Caco-2 (cell line): ENCODE results near the gene SKAP1. TPM values are rescaled to one million over a fixed set of nuclear protein-coding genes. Genes with fewer than 3 reads are reported as not detected.

Experiments used
- BruUV-seq: library from RNA; stranded (reverse); fragments of 400-500 nt; replicated peaks from 2 replicates; lab custom pipeline; 2021; lab: Mats Ljungman, UMichigan
- CTCF ChIA-PET: fragments of 300-600 bp; sonication (Branson Sonifier 250); formaldehyde crosslinking; loops from one replicate; lab custom pipeline; 2022; ENCODE audit warnings: antibody characterized with exemption; lab: Charles Lee
- POLR2A ChIA-PET: fragments of 300-600 bp; sonication (Branson Sonifier 250); formaldehyde crosslinking; loops from one replicate; lab custom pipeline; 2022; ENCODE audit warnings: antibody characterized with exemption; lab: Charles Lee
- DNase-seq, 2 experiments: peaks; one replicate each; pipeline versions ENCODE4 v3.0.0 to v3.0.0-alpha.2; 2020 to 2022
- H3K27me3 ChIP-seq: replicated peaks from 2 replicates; pipeline ENCODE4 v1.6.0; 2011; ENCODE audit warnings: low read length; ENCODE audit not compliant: control insufficient read depth, insufficient read depth
- H3K36me3 ChIP-seq: 2 replicates; pipeline ENCODE4 v1.5.1; 2011; ENCODE audit warnings: low read length; ENCODE audit not compliant: control insufficient read depth, insufficient read depth
- H3K4me1 ChIP-seq: fragments of 250-450 bp; sonication (Bioruptor Pico); 2 replicates; pipeline ENCODE4 v1.5.1; 2020; ENCODE audit warnings: mild to moderate bottlenecking
- H3K4me3 ChIP-seq: 2 replicates; pipeline ENCODE4 v1.5.1; 2011; ENCODE audit warnings: low read depth, mild to moderate bottlenecking, control low read depth, low read length
- H3K9me3 ChIP-seq: fragments of 250-450 bp; sonication (Bioruptor Pico); 2 replicates; pipeline ENCODE4 v1.5.1; 2020; ENCODE audit warnings: mild to moderate bottlenecking, moderate library complexity
- H3K27ac Mint-ChIP-seq: one replicate; pipeline ENCODE4 v1.8.0; 2022; ENCODE audit warnings: mixed read lengths; ENCODE audit not compliant: unreplicated experiment
- H3K27me3 Mint-ChIP-seq: one replicate; pipeline ENCODE4 v1.8.0; 2022; ENCODE audit warnings: mixed read lengths; ENCODE audit not compliant: insufficient read depth, unreplicated experiment
- H3K36me3 Mint-ChIP-seq: one replicate; pipeline ENCODE4 v1.8.0; 2022; ENCODE audit warnings: mild to moderate bottlenecking, mixed read lengths; ENCODE audit not compliant: insufficient read depth, unreplicated experiment
- H3K4me1 Mint-ChIP-seq: one replicate; pipeline ENCODE4 v1.8.0; 2022; ENCODE audit warnings: low read depth, mixed read lengths; ENCODE audit not compliant: unreplicated experiment
- H3K4me3 Mint-ChIP-seq: one replicate; pipeline ENCODE4 v1.8.0; 2022; ENCODE audit warnings: mild to moderate bottlenecking, moderate library complexity, mixed read lengths; ENCODE audit not compliant: unreplicated experiment
- H3K9me3 Mint-ChIP-seq: one replicate; pipeline ENCODE4 v1.8.0; 2022; ENCODE audit warnings: mixed read lengths; ENCODE audit not compliant: unreplicated experiment
- intact Hi-C: fragments of 100-400 bp; cut with micrococcal nuclease; formaldehyde crosslinking; loops from one replicate; pipeline ENCODE4 v1.10.0; 2022; ENCODE audit not compliant: unreplicated experiment
- total RNA-seq: library from RNA; stranded (reverse); gene quantifications from 2 replicates; pipeline ENCODE4 v1.2.3, GENCODE V29; 2022
- TF ChIP-seq, protein P1 (sequence below), 2 experiments: fragments of 200-600 bp in 1 of 2; IDR thresholded peaks; 1 replicate in 1 of 2; 2 replicates in 1 of 2; pipeline versions ENCODE4 v1.5.1 to v1.8.0; 2011 to 2022; ENCODE audit warnings: antibody characterized with exemption in 1 of 2, control low read depth in 1 of 2, inconsistent platforms in 1 of 2, low read depth in 1 of 2, low read length in 1 of 2, mild to moderate bottlenecking in 1 of 2, moderate library complexity in 1 of 2; ENCODE audit not compliant: insufficient read depth in 1 of 2, severe bottlenecking in 1 of 2, unreplicated experiment in 1 of 2

The SKAP1 gene
- total RNA-seq, 1 experiment from 2014 or later, result 0.70 TPM

DNA sequence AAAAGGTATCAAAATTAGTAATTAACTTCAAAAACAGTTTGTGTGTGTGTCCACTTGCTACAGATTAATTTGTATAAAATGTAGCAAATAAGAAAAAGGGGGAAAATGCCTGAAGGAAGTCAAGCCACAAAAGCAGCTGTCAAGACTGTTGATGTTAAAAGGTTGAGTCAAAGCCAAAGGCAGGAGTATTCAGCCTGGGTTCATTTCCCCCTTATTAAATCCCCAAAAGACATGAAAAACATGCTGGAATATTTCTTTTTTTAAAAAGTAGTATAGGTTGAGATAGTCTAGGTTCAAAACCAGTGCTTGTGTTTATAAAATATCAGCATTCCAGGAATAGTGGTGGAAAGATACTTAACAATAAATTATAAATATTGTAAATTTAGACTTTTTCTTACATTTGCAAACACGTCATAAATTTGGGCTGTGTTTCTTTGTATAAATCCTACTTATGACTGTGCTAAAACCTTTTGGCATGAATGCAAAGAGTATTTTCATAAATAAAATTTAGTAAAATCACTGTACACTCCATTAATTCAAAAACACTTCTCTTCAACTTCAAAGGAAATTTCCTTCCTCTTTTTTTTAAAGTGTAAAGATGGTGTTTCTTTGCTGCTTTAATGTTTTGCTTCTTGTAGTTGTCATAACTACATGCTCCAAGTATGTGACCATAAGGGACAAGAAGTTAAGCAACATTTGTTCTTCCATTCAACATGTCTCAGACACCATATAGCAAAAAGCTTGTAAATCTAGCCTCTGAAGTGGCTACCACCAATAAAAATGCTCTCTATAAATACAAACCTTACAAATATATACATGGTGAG, 72.0 kb downstream of the SKAP1 start:
- no peak for DNase-seq
- H3K36me3 ChIP-seq, result no peaks in the 10 kb centered on the region
- H3K27me3 Mint-ChIP-seq, result peaks cover 16% of the 10 kb centered on the region
- intact Hi-C loops, result loop anchor here (1.0 kb wide), 1 partner anchor 11 kb away; no protein-coding TSS in a partner anchor
- H3K27ac Mint-ChIP-seq, result no peak overlapping the region
- no TSS peak for BruUV-seq
- no peaks in the 10 kb centered on the region for H3K9me3 Mint-ChIP-seq
- H3K4me3 Mint-ChIP-seq, result no peak overlapping the region
- no peak overlapping the region for H3K4me3 ChIP-seq
- ChIA-PET POLR2A (no interaction called here), CTCF (no interaction called here)
- no peaks in the 10 kb centered on the region for H3K36me3 Mint-ChIP-seq
- no peaks in the 10 kb centered on the region for H3K4me1 Mint-ChIP-seq
- no peaks in the 10 kb centered on the region for H3K4me1 ChIP-seq
- TF ChIP-seq, protein P1, sequence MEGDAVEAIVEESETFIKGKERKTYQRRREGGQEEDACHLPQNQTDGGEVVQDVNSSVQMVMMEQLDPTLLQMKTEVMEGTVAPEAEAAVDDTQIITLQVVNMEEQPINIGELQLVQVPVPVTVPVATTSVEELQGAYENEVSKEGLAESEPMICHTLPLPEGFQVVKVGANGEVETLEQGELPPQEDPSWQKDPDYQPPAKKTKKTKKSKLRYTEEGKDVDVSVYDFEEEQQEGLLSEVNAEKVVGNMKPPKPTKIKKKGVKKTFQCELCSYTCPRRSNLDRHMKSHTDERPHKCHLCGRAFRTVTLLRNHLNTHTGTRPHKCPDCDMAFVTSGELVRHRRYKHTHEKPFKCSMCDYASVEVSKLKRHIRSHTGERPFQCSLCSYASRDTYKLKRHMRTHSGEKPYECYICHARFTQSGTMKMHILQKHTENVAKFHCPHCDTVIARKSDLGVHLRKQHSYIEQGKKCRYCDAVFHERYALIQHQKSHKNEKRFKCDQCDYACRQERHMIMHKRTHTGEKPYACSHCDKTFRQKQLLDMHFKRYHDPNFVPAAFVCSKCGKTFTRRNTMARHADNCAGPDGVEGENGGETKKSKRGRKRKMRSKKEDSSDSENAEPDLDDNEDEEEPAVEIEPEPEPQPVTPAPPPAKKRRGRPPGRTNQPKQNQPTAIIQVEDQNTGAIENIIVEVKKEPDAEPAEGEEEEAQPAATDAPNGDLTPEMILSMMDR (IDR thresholded peaks at IDR 0.05; ENCODE audit: insufficient read depth in 1 of 2, low read depth in 1 of 2, low read length in 1 of 2, severe bottlenecking in 1 of 2, unreplicated experiment in 1 of 2), result no peak
- H3K9me3 ChIP-seq, result no peaks in the 10 kb centered on the region
- H3K27me3 ChIP-seq, result no peaks in the 10 kb centered on the region

DNA sequence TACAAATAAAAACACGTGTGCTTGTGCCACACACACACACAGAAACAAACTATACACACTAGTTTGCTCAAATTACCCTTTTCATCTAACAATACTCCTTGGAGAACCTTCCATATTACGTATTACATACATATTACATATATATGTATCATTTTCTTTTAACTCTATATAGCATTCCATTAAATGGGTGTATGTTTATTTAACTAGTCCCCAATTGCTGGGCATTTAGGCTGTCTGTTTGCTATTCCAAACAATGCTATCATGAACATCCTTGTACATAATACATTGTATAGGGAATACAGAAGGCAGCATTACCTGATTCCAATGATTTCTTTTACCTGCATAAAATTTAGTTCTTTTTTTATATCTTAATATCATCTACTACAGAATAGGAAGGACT, 73.1 kb downstream of the SKAP1 start:
- Mint-ChIP-seq H3K4me1 (no peaks in the 10 kb centered on the region), H3K27ac (no peak overlapping the region), H3K9me3 (no peaks in the 10 kb centered on the region), H3K4me3 (no peak overlapping the region), H3K36me3 (no peaks in the 10 kb centered on the region), H3K27me3 (peaks cover 12% of the 10 kb centered on the region)
- POLR2A ChIA-PET, result no interaction called here
- intact Hi-C loops, result loop anchor here (1.0 kb wide), 1 partner anchor 12 kb away; no protein-coding TSS in a partner anchor
- no peaks in the 10 kb centered on the region for H3K9me3 ChIP-seq
- CTCF ChIA-PET, result no interaction called here
- H3K4me3 ChIP-seq, result no peak overlapping the region
- no peaks in the 10 kb centered on the region for H3K27me3 ChIP-seq
- H3K36me3 ChIP-seq, result no peaks in the 10 kb centered on the region
- no peak for DNase-seq
- TF ChIP-seq, protein P1 (IDR thresholded peaks at IDR 0.05; ENCODE audit: insufficient read depth in 1 of 2, low read depth in 1 of 2, low read length in 1 of 2, severe bottlenecking in 1 of 2, unreplicated experiment in 1 of 2), result no peak
- H3K4me1 ChIP-seq, result no peaks in the 10 kb centered on the region
- BruUV-seq, result no TSS peak

DNA sequence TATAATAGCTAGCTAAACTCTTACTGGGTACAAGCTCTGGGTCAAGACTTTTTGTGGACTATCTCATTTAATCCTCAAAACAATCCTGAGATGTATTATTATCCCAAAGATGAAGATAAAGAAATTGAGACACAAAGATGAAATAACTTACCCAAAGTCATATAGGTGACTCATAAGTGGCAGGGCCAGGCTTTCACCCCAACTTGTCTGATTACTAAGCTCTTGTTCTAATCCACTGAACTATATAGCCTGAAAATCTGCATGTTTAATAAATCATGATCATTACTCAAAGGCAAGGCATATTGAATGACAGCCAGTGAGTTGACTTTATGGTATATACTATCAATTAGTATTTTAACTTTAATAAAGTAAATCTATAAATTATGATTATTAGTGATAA, 77.4 kb downstream of the SKAP1 start:
- Mint-ChIP-seq H3K36me3 (no peaks in the 10 kb centered on the region), H3K27me3 (peaks cover 8% of the 10 kb centered on the region), H3K9me3 (no peaks in the 10 kb centered on the region), H3K4me1 (no peaks in the 10 kb centered on the region), H3K4me3 (no peak overlapping the region), H3K27ac (no peak overlapping the region)
- POLR2A ChIA-PET, result no interaction called here
- H3K9me3 ChIP-seq, result no peaks in the 10 kb centered on the region
- no TSS peak for BruUV-seq
- CTCF ChIA-PET, result interaction anchor here (0.5 to 1.9 kb wide), 7 partner anchors 11 to 265 kb away, joined by 4 to 15 read pairs (median 7); no protein-coding TSS in a partner anchor
- TF ChIP-seq, protein P1 (IDR thresholded peaks at IDR 0.05; ENCODE audit: insufficient read depth in 1 of 2, low read depth in 1 of 2, low read length in 1 of 2, severe bottlenecking in 1 of 2, unreplicated experiment in 1 of 2), result no peak
- no peak overlapping the region for H3K4me3 ChIP-seq
- no peaks in the 10 kb centered on the region for H3K4me1 ChIP-seq
- H3K27me3 ChIP-seq, result no peaks in the 10 kb centered on the region; the same call in 1 of the 2 replicates
- intact Hi-C loops, result no loop called here
- H3K36me3 ChIP-seq, result no peaks in the 10 kb centered on the region
- no peak for DNase-seq
